Sigmoid colon (tissue), 7 donors: ENCODE measurements around the gene ACOD1. TPM values are rescaled to one million over a fixed set of nuclear protein-coding genes. Genes with fewer than 3 reads are reported as not detected.

ENCODE experiments used
- DNase-seq: peaks from one replicate; pipeline ENCODE4 v3.0.0-alpha.2; 2019
- H3K27ac ChIP-seq, 4 donors: fragments of 200-600 bp; sonication (generic); one replicate each; pipeline ENCODE4 v1.5.1; 2016 to 2019; ENCODE audit warnings: mild to moderate bottlenecking in 1 of 4
- H3K27me3 ChIP-seq, 3 donors: fragments of 200-600 bp; sonication (generic); one replicate each; pipeline ENCODE4 v1.5.1; 2019; ENCODE audit warnings: mild to moderate bottlenecking in 1 of 3
- H3K36me3 ChIP-seq, 4 donors: fragments of 200-600 bp; sonication (generic); one replicate each; pipeline ENCODE4 v1.5.1; 2016 to 2019
- H3K4me1 ChIP-seq, 4 donors: fragments of 200-600 bp; sonication (generic); one replicate each; pipeline ENCODE4 v1.5.1; 2017 to 2019
- H3K4me3 ChIP-seq, 4 donors: fragments of 200-600 bp; sonication (generic); one replicate each; pipeline ENCODE4 v1.5.1; 2017 to 2019; ENCODE audit warnings: mild to moderate bottlenecking in 2 of 4, moderate library complexity in 1 of 4
- H3K9me3 ChIP-seq, 4 donors: fragments of 200-600 bp in 3 of 4; sonication (generic) in 3 of 4; one replicate each; pipeline versions ENCODE4 v1.5.1 to v1.6.1; 2013 to 2019
- EP300 ChIP-seq, 4 donors: sonication (generic); formaldehyde crosslinking; IDR thresholded peaks; one replicate each; pipeline ENCODE4 v1.6.1; 2017; ENCODE audit warnings: antibody characterized with exemption in 4 of 4
- POLR2A ChIP-seq, 2 donors: fragments of 450-650 bp; IDR thresholded peaks; one replicate each; pipeline ENCODE4 v1.6.1; 2016; ENCODE audit warnings: antibody characterized with exemption in 2 of 2, mild to moderate bottlenecking in 2 of 2, moderate library complexity in 2 of 2
- POLR2AphosphoS5 ChIP-seq, 4 donors: sonication (generic); formaldehyde crosslinking; IDR thresholded peaks; one replicate each; pipeline ENCODE4 v1.6.1; 2017; ENCODE audit warnings: antibody characterized with exemption in 4 of 4
- WGBS, 2 donors: extraction: QIAGEN DNeasy Blood & Tissue Kit; methylation state at CpG; one replicate each; pipeline ENCODE4 v1.1.7; 2013; 5-methylcytosine and 5-hydroxymethylcytosine counted together
- intact Hi-C: fragments of 100-400 bp; cut with DNase I; formaldehyde crosslinking; loops from one replicate; pipeline ENCODE4 v1.15.1; 2023
- polyA plus RNA-seq, 3 donors: library from polyadenylated mRNA; stranded (reverse); fragments of 200-250 nt; gene quantifications; one replicate each; pipeline ENCODE4 v1.2.3, GENCODE V29; 2013
- total RNA-seq, 4 donors: library from RNA; depleted of rRNA; stranded (reverse); fragments of >200 nt; gene quantifications; one replicate each; pipeline ENCODE4 v1.1.0, GENCODE V29; 2016
- TF ChIP-seq, protein P1 (sequence below), 4 experiments: fragments of 450-650 bp in 3 of 4; fragments of 200-600 bp in 1 of 4; IDR thresholded peaks; one replicate each; pipeline ENCODE4 v1.5.1; 2016 to 2019; ENCODE audit warnings: antibody characterized with exemption in 4 of 4, mild to moderate bottlenecking in 3 of 4, moderate library complexity in 2 of 4
- donor health status: healthy with polysubstance abuse.
- donor health status: Bipolar disorder and iron deficiency.
- donor health status: healthy.

ACOD1 gene
- total and polyA plus RNA-seq, 7 donors = 0.10 TPM; not detected in 6

DNA sequence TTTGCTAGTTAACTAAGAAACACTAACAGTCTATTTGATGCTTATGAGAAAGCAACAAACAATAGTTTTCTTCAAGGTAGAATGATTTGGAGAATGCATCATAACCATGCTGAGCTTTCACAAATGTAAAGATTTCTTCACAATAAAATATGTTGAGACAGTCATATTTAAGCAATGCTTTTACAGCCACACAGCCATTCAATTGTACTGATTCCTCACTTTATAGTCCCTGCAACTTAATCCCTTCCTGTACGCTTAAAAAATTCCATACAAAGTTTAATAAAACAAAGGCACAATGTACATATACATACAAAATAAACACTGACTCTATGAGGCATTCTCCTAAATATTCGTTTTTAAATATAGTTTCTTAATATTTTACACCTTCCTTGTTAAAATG is 4.7 kb upstream of the ACOD1 start:
- intact Hi-C loops = no loop called here
- no peak overlapping the region for H3K27ac ChIP-seq
- H3K27me3 ChIP-seq = no peaks in the 10 kb centered on the region
- DNase-seq = no peak
- no peaks in the 10 kb centered on the region for H3K4me1 ChIP-seq
- TF ChIP-seq POLR2A (IDR thresholded peaks at IDR 0.05) (no peak), EP300 (IDR thresholded peaks at IDR 0.05) (no peak), POLR2AphosphoS5 (IDR thresholded peaks at IDR 0.05) (no peak)
- TF ChIP-seq, protein P1, sequence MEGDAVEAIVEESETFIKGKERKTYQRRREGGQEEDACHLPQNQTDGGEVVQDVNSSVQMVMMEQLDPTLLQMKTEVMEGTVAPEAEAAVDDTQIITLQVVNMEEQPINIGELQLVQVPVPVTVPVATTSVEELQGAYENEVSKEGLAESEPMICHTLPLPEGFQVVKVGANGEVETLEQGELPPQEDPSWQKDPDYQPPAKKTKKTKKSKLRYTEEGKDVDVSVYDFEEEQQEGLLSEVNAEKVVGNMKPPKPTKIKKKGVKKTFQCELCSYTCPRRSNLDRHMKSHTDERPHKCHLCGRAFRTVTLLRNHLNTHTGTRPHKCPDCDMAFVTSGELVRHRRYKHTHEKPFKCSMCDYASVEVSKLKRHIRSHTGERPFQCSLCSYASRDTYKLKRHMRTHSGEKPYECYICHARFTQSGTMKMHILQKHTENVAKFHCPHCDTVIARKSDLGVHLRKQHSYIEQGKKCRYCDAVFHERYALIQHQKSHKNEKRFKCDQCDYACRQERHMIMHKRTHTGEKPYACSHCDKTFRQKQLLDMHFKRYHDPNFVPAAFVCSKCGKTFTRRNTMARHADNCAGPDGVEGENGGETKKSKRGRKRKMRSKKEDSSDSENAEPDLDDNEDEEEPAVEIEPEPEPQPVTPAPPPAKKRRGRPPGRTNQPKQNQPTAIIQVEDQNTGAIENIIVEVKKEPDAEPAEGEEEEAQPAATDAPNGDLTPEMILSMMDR (IDR thresholded peaks at IDR 0.05) = no peak
- no peaks in the 10 kb centered on the region for H3K36me3 ChIP-seq
- H3K9me3 ChIP-seq = no peaks in the 10 kb centered on the region
- no peak overlapping the region for H3K4me3 ChIP-seq
- WGBS, 2 donors = 76 to 83% methylated on average over 2 of the region's 2 CpGs

DNA sequence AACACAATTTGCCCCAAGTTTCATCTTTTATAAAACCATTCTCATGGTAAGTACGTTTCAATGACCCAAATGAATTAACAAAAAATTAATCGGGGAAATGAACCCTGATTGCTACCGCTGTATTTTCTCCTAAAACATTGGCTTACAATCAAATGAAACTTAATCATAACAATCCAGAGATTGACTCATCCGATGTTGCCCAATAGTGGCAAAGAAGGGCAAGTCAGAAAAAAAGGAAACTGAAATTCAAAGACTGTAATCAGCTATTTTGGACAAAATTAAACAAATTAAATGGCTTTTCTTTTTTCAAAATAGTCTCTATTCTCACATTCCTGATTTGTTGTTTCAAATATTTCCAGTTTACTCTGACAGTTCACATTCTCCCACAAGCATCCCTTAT is 3.9 kb upstream of the ACOD1 start:
- H3K9me3 ChIP-seq = no peaks in the 10 kb centered on the region
- 76 to 84% methylated on average over 4 of the region's 4 CpGs for WGBS, 2 donors
- TF ChIP-seq POLR2AphosphoS5 (IDR thresholded peaks at IDR 0.05) (no peak), EP300 (IDR thresholded peaks at IDR 0.05) (no peak), POLR2A (IDR thresholded peaks at IDR 0.05) (no peak)
- TF ChIP-seq, protein P1 (IDR thresholded peaks at IDR 0.05) = no peak
- H3K27me3 ChIP-seq = no peaks in the 10 kb centered on the region
- H3K27ac ChIP-seq = no peak overlapping the region
- H3K4me1 ChIP-seq = no peaks in the 10 kb centered on the region
- intact Hi-C loops = no loop called here
- DNase-seq = no peak
- H3K4me3 ChIP-seq = no peak overlapping the region
- H3K36me3 ChIP-seq = no peaks in the 10 kb centered on the region

DNA sequence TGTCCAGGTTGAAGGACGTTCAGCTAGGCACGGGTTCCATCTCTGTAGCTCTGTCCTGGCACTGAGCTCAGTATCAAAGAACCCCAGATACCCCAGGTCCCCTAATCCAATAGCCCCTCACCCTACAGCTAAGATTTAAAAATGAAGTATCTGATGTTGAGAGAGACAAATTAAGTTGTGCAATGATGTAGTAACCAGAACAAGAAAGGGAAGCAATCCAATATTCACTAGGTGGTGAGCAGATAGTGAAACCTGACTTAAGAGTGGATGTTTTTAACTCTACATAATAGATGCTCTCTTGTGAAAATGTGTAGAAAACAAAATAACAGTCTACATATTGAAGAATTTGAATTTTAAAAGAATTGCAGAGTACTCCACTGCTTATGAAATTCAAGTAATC is 1.8 kb downstream of the ACOD1 start:
- intact Hi-C loops = no loop called here
- Histone ChIP-seq H3K36me3 (no peaks in the 10 kb centered on the region), H3K4me1 (no peaks in the 10 kb centered on the region), H3K9me3 (no peaks in the 10 kb centered on the region), H3K4me3 (no peak overlapping the region), H3K27me3 (no peaks in the 10 kb centered on the region), H3K27ac (no peak overlapping the region)
- DNase-seq = no peak
- 90 to 96% methylated on average over 2 of the region's 2 CpGs for WGBS, 2 donors
- TF ChIP-seq EP300 (IDR thresholded peaks at IDR 0.05) = no peak
- no peak for TF ChIP-seq POLR2AphosphoS5 (IDR thresholded peaks at IDR 0.05)
- TF ChIP-seq, protein P1 (IDR thresholded peaks at IDR 0.05) = no peak
- no peak for TF ChIP-seq POLR2A (IDR thresholded peaks at IDR 0.05)

DNA sequence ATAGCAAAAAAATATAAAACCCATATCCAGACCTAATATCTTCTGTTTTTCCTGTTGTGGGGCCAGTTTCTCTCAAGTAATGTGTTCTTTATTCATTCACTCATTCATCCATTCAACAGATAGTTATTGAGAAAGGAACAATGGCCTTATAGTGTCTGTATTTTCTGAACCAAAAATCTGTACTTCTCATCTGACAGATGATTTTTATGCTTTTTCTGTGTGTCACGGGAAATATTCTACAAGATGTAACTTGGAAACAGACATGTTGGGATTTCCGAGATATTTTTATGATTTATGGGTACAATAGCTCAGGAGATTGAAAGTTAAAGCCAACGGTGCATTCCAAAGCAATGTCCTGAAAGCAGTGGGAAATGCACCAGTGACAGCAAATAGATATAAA is 5.7 kb downstream of the ACOD1 start:
- H3K36me3 ChIP-seq = no peaks in the 10 kb centered on the region
- no peak overlapping the region for H3K27ac ChIP-seq
- WGBS, 2 donors = 46 to 73% methylated on average over 3 of the region's 3 CpGs
- H3K4me1 ChIP-seq = no peaks in the 10 kb centered on the region
- TF ChIP-seq POLR2AphosphoS5 (IDR thresholded peaks at IDR 0.05) (no peak), POLR2A (IDR thresholded peaks at IDR 0.05) (no peak)
- TF ChIP-seq, protein P1 (IDR thresholded peaks at IDR 0.05) = no peak
- DNase-seq = no peak
- intact Hi-C loops = no loop called here
- H3K27me3 ChIP-seq = no peaks in the 10 kb centered on the region
- H3K4me3 ChIP-seq = no peak overlapping the region
- H3K9me3 ChIP-seq = no peaks in the 10 kb centered on the region

DNA sequence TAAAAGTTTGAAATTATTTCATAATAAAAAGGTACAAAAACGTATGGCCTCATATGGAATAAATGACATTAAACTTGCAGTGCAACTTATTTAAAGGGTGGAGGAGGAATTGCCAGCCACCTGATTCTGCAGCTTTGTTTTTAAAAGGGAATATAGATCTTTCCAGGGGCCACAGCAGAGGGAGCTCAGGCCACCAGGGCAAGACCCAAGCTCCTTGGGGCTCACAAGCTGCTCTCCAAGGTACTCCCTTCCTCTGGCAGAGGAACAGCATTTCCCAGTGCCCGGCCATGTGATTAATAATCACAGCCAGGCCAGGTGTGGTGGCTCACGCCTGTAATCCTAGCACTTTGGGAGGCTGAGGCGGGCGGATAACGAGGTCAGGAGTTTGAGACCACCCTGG is 6.2 kb downstream of the ACOD1 start:
- H3K36me3 ChIP-seq = no peaks in the 10 kb centered on the region
- whole genome bisulfite sequencing, 2 donors = 71 to 85% methylated on average over 6 of the region's 6 CpGs
- TF ChIP-seq POLR2AphosphoS5 (IDR thresholded peaks at IDR 0.05) (no peak), EP300 (IDR thresholded peaks at IDR 0.05) (no peak)
- DNase-seq = no peak
- no peaks in the 10 kb centered on the region for H3K27me3 ChIP-seq
- no peak overlapping the region for H3K4me3 ChIP-seq
- no peak overlapping the region for H3K27ac ChIP-seq
- intact Hi-C loops = no loop called here
- peaks cover 0 to 1% (median 0%) of the 10 kb centered on the region in 4 donors for H3K9me3 ChIP-seq
- H3K4me1 ChIP-seq = no peaks in the 10 kb centered on the region
